Right forelimb (tissue), 1 donor: ENCODE data around the gene NCKAP1.
"Not testable (repeated sequence)": the region's sequence is repeated elsewhere in the genome, so short reads cannot be mapped to it uniquely, and the experiment has no call there.

Experiments used
- DNase-seq: peaks from one replicate; pipeline ENCODE4 v3.0.0-alpha.2; 2018

Gene NCKAP1

DNA sequence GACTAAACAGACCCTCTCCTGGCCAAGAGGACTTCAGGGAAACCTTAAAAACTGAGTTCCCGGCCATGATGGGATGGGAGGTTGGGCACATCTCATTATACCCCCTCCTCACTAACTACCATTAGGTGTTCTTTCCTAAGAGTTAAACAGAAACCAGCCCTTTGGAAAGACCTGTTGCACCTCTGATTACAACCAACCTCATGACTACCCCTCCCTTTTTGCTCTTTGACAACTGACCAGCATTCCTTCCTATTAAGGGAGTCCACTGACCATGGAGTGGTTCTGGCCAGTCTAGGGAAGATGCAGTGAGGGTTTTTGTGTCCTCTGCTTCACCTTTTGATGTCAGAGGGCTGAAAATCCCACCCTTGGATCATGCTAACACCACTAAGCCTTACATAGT lies 127.3 kb downstream of the NCKAP1 start:
- no peak for DNase-seq

DNA sequence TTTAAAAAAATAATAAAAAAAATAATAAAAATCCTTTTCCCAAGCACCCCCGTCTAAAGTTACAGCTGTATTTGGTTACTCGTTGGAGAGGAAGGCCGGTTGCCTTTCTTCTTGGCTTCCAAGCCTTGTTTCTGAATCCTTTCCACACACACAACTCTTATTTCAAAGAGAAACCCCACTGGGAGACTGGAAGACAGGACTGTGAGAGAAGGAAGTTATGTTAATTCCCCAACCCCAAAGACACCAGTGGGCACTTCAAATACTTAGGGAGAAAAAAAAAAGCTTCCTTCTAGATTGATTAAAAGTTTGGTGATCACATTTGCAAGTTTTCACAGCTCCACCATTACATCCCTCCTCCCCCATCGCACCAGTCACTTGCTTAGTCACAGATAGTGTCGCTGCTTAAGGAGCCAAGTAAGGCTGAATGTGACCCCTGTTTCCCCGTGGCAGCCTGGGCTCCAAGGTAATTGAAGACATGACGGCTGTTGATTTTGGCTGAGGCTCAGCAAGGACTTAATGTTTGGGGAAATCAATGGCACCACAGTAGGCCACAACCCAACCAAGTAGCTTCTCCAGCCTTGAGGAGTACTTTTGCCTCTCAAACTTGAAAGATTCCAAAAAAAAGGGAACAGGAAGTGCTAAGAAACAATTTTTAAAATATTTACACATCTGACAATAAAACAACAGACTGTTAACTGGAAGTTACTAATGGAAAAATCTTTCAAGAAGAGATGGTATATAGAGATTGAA lies 131.0 kb downstream of the NCKAP1 start:
- no peak for DNase-seq

DNA sequence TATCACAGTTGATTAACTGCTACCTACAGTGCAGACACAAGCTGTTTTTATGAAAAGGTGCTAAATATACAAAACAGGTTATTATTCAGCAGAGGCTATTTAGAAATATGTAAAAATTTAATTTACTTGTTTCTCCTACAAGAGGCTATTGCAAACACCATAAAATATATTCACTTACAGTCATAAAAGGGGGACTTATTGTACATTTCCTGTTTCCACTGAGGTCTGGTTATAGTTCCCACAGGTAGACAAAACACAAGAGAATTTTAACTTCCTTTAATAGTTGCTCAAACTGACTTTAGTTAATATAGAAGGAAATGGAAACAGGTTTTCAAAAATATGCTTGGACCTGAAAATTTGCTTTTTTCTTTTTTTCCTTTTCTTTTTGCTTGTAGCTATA lies 131.8 kb downstream of the NCKAP1 start:
- no peak for DNase-seq

DNA sequence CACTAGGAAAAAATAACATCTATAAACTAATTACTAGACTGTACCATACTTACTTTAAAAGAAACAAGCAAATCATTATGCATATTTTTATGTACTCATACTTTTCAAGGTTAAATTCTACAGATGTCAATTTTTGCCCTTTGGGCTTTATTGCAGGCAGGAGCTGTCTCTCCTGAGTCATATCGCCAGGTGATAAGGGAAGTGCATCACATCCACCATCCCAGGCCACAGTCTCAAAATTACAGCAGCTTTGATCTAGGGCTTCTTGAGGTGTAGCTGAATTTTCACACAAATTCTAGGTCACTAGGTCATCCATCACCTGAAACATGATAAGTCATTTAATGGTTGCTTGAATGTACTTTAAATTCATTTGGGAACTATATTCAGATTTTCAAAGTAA lies 133.4 kb downstream of the NCKAP1 start:
- DNase-seq, result no peak

DNA sequence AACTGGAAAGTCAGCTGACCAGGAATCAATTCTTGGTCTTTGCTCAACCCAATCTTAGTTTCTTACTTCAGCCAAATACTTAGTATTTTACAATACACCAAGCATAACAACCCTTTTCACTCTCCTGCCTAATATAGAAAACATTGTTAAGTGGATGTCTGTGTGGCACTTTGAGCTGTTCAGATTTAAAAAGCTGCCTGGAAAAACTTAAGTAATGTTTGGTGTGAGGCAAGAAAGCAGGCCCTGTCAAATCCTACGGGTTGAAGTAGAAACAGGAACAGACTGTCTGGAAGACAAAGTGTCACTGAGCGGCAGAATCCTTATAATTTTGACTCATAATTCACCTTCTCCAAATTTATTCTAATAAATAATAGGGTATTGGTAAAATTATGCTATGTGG lies 134.7 kb downstream of the NCKAP1 start:
- no peak for DNase-seq

DNA sequence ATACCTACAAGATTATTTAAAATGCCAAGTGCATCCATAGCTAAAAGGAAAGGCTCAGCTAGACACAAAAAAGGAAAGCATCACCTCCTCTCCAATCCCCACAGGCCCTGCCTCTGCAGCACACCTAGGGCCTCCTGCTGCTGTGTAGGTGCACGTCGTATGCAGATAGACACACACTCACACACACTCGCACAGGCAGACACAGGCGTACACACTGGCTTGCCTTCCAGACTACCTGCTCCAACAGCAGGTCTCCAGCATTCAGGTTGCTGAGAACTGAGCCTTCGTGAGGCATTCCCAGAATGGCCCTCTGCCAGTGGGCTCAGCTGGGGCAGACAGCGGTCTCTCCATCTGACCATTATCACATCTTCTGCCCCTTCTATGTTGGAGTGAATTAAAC lies 136.5 kb downstream of the NCKAP1 start:
- DNase-seq, result no peak

DNA sequence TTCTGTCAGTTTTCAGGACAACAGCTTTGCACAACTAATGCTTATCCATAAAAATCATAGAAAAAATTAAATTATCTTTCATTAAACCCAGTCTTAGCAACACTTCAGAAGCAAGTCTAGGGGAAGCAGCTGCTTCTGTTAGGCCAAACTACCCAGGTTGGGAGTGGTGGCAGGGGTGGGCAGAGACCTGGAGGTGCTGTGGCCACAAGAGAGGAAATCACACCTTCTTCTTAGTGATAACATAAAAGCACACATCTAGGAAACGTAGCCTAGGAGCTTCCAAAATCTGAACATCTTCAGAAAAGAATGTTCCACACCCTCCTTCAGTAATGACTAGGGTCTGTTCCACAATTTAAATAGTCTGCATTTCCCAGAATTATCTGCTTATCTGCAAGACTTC lies 139.5 kb downstream of the NCKAP1 start:
- DNase-seq, result no peak

DNA sequence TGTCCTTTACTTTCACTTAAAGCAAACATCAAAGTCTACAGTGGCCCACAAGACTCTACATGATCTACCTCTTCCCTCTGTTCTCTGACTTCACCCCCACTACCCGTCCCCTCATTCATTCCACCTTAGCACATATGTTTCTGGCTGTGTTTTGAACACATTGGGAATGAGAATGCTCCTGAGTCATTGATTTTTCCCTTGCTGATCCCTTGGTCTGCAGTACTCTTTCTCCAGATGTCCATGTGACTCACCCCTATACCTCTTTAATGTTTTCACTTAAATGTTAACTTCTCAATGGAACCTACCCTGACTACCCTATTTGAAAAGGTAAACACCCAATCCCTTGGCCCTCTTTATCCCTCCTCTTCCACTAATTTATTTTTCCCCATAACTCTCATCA lies 141.1 kb downstream of the NCKAP1 start:
- DNase-seq, result no peak

DNA sequence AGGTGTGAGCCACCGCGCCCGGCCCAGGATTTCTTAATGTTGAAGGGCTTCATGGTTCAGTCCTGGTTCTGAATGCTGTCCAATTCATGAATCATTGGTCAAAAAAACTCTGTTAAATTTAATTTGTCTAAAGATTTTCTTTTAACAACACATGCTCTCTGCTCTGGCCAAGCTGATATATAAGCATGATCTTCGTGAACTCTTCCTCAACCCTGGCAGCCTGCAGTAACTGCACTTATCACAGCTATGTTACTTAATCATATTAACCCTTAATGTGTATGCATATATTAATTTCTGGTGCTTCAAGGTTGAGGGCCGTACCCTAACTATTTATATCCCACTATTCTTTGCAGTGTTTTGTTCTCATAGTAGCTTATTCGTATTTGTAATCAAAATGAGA lies 142.5 kb downstream of the NCKAP1 start:
- no peak for DNase-seq

DNA sequence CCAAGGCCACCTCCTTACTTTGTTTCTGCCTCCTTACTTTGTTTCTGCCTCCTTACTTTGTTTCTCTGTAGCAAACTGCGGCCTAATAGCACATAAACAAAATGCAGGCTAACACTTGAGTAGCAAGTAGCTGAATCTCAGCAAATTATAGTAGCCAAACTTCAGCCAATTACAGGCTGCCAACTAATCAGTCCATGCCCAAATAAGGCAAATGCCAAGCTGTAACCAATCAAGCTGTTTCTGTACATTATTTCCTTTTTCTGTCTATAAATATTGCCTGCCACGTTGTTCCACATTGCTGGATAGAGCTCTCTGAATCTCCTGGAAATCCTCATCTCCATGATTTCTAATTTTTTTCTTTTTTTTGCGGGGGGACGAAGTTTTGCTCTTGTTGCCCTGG lies 143.1 kb downstream of the NCKAP1 start:
- DNase-seq, result no peak

DNA sequence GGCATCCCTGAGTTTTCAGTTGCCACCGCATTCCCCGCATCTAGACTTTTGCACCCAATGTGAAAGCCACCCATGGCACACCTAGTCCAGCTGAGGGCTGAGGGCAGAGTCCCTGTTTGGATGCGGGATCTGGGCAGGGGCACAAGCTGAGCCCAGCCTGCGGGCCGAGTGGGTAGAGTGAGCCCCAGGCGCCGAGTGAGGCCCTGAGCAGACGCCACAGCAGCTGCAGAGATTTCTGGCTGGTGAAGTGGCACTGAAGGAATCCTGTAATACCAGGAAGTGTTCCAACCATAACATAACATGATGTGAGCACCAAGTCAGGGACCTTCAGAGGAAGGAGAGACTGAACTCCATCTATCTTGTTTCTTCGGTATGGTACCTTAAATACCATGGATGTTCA lies 144.1 kb downstream of the NCKAP1 start:
- no peak for DNase-seq

DNA sequence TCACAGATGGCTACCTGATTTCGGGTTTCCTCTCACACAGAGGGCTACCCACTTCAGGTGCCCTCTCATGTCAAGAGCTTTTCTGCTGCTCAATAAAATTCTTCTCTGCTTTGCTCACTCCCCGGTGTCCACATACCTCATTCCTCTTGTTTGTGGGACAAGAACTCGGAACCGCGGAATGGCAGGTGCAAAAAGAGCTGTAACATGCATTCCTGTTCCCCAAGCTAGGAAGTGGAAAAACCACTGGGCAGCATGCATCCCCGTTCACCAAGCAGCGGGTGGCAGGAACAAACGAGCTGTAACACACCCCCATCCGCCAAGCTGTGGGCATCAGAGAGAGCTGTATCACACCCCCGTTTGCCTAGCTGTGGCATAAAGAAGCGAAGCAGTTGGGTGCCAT lies 144.6 kb downstream of the NCKAP1 start:
- DNase-seq, result no peak

DNA sequence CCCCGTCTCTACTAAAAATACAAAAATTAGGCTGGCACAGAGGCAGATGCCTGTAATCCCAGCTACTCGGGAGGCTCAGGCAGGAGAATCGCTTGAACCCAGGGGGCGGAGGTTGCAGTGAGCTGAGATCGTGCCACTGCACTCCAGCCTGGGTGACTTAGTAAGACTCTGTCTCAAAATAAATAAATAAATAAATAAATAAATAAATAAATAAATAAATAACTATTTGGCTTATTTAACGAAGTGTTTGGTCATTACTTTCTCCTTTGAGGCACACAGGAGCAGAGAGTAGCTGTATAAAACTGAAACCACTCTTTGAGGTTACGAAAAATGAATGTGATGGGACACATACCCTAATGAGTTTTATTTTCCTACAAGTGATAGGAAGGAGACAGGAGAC lies 145.2 kb downstream of the NCKAP1 start:
- DNase-seq, result not testable (repeated sequence)

DNA sequence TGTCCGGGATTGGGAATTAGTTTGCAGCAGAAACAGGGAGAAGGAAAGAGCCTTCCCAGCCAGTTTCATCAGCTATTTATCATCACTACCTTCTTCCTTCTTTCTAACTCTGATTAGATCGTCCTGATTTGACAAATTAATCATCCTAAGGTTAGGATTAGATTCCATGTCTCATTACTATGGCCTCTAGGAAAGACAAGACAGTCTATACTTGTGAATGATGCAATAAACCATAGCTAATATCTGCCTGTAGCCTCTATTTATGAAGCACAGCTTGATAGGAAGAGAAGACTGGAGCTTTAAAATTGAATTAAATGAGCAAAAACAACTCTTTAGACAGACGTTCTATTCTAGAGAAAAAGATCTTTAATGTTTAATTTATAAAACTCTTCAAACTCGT lies 146.6 kb downstream of the NCKAP1 start:
- DNase-seq, result no peak

DNA sequence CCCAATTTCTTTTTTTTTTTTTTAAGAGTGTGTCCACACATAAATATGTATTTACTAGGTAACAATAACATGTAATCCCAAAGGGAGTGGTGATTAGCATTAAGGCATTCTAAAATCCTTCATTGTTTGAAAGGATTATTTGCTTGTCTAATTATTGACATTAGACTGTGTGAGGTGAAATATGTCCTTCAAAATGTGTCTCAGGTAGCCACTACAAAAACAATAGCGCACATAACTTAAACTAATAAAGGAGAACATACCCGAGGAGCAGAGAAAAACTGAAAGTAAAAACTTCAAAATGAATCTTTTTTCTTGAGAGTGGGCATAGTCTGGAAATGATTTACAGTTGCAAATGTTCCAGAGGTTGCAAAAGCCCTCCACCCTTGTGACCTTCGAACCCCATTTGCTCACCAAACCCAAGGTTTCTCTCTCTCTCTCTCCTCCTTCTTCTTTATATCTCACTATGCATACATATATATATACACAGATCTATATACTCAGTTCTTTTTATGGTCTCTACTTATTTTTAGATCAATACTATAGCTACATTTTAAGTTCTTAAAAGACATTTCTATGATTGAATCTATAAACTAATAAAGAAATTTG lies 147.4 kb downstream of the NCKAP1 start:
- no peak for DNase-seq

DNA sequence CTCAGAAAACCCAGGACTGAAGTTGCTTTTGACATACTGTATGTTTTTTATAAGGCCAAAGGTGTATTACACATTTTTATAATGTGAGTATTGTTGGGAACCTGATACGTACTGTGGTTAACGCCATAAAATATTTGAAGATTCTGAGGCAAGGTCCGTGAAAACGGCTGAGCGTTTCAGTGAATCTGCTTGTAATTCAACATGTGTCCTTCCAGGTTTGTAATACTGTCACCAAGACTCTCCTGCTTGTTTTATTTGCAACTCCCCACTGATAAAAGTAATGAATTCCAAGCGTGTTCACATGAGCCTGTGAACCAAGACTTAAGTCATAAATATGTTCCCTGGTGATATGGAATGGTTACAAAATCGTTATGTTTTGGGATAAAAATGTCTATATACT lies 148.0 kb downstream of the NCKAP1 start:
- no peak for DNase-seq

DNA sequence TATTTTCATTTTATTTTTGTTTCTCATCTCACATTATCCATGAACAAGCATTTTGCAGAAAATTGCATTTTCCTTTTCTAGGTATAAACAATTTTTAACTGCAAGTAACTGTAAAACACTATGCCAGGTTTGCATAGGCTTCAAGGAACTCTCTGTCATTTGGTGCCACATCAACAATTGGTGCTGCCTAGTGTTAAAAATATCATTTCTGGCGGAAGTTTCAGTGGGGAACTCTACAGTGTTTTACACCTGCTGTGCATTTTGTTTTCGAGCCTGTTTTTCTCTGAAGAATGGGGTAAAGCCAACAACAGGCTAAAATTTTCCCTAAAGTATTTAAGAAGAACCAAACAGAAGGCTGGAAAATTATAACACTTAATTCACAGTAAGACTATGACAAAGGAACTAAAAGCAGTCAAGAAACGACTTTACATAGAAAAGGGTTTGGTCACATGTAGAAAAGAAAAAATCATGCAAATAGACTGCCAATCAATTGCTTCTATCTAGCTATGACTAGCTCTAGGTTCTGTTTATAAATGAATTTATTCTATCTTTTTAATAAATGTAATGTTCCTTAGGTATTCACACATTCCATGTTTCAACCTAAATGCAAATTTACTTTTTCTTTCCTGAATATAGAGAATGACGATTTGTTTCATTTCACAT lies 150.4 kb downstream of the NCKAP1 start:
- DNase-seq, result no peak

DNA sequence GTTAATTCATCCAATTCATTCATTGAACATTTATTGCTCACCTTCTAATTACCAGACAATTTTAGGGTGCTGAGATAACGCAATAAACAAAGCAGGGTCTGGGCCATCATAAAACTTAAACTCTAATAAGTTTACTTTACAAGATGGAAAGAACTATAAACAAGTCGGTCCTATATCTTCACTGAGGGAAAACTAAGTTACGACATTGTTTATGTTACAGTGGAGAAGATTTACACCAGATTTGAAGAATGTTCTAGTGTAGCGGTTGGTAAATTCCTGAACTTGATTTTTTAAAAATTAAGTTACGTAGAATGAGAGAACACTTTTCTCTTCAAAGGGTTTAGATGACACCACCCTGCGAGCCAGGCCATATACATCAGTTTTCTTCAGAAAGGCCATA lies 151.2 kb downstream of the NCKAP1 start:
- no peak for DNase-seq

DNA sequence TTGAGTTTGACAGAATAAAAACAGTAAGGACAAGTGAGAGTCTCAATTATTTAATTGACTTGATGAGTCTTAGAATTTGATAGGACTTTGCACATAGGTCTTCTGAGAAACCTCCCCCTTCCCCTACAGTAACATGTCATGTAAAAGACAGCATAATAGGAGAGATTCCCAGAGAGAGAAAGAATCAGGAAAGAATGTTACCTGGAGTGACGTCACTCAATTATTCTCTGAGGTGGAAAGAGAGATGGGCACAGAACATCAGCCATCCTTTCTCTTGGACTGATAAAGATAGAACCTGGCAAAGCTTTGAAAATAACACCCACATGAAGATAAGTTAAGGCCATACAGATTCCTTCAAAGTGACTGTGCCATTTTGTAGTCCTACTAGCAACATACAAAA lies 152.5 kb downstream of the NCKAP1 start:
- DNase-seq, result no peak

DNA sequence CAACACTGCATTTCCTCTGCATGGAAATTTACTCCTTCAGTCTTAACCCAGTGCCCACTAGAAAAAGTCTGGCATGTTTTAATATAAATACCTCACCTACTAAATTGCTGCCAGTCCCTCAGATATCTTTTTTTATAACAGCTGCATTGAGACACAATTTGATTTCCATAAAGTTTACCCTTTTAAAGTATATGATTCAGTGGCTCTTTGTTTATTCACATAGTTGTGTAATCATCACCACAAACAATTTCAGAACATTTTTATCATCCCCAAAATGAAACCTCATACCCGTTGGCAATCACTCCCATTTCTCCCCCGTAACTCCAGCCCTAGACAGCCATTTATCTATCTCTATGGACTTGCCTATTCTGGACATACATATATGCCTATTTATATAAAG lies 154.8 kb downstream of the NCKAP1 start:
- no peak for DNase-seq

DNA sequence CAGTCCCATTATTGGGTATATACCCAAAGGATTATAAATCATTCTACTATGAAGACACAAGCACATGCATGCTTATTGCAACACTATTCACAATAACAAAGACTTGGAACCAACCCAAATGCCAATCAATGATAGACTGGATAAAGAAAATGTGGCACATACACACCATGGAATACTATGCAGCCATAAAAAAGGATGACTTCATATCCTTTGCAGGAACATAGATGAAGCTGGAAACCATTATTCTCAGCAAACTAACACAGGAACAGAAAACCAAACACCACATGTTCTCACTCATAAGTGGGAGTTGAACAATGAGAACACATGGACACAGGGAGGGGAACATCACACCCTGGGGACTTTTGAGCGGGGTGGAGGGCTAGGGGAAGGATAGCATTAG lies 158.2 kb downstream of the NCKAP1 start:
- not testable (repeated sequence) for DNase-seq

DNA sequence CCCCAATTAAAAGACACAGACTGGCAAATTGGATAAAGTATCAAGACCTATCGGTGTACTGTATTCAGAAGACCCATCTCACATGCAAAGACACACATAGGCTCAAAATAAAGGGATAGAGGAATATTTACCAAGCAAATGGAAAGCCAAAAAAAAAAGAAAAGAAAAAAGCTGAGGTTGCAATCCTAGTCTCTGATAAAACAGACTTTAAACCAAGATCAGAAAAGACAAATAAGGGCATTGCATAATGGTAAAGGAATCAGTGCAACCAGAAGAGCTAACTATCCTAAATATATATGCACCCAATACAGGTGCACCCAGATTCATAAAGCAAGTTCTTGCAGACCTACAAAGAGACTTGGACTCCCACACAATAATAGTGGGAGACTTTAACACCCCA lies 161.6 kb downstream of the NCKAP1 start:
- DNase-seq, result not testable (repeated sequence)

DNA sequence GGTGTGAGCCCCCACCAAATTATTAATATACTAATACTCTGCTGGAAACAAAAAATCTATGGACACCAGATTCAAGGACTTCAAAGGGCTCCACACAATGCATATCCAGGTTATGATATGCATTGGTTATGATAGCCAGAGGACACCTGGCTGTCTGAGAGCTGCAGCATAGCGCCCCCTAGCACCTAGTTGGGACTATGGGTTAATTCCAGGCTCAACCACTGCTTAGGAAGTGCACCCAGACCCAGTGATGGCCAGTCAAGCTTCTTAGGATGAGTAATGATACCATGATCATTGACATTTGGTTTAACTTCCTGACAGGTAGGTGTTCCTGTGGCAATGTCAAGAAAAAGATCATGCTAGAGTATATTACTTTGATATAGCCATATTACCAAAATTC lies 168.0 kb downstream of the NCKAP1 start:
- DNase-seq, result no peak

DNA sequence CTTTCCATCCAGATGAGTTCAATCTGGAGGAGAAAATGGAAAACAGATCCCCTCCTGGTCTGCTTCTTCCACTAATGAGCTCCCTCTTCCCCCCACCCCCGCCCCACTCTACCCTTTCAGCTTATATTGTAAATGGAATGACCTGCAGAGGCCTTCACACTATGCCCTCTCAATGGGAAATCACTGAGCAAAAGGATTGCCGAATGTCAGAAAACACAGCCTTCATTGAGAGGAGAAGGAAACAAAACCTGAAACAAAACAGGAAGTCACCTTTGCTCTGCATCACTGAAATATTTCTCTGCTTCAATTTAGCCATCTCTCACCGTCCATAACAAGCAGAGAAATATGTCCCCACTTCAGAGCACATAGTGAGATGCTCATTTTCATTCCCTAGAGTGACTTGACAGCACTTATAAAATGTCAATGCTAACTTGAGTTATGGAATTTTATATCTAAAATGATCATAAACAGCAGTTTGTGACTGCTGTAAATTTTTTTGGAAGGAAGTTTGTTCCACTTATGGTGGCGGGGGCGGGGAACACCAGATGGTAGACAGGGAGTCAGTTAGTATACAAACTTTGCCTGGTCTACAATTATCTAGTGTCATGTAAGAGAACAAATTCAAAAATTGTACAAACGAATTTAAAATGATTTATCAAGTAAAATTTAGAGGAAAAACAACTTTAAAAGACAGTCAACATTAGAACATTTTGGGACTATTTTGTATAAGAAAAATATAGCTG lies 170.0 kb downstream of the NCKAP1 start:
- no peak for DNase-seq
